ENCODE measurements around the gene THG1L.

THG1L gene

DNA sequence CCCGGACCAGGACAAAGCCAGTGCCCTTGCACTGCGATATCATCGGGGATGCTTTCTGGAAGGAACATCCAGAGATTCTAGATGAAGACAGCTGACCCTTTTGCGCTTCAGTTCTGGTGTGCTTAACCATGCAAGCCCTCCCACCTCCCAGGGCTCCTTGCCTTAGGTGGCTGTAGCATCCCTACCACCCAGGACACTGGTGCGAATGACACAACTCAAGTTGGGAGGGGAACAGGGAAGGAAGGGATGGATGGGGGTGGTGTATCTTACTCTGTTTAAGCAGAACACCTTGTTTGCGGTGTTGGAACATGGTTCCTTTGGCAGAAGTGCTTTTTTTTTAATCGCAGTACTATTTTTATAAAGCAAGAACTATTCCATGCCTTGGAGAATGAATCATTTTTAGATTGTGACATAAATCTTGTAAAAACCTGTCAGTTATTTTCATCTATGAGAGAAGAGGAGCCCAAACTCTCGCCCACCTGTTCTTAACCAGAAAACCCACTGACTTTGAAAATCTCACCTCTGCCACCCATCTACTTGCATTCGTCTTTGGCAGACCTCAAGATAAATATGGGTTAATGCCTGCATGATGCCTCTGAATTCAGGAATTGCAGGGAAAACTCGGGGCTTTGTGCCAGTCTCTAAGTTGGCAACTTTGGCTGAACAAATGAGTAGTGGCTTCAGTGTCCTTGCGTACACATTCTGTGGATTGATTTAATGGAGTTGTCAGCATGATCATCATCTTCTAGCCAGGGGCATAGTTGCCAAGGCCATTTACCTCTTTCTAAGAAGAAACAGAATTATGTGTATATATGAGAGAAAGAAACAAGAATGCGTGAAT lies 8.4 kb downstream of the THG1L start:
- DNase-seq = no peak
- Mint-ChIP-seq H3K9me3 (no peaks in the 10 kb centered on the region), H3K27ac (no peak overlapping the region), H3K36me3 (peaks cover 15 to 30% of the 10 kb centered on the region in 2 donors), H3K27me3 (no peaks in the 10 kb centered on the region), H3K4me3 (no peak overlapping the region), H3K4me1 (peaks cover 11 to 12% of the 10 kb centered on the region in 2 donors)
- no peak for ATAC-seq (replicated peaks)

DNA sequence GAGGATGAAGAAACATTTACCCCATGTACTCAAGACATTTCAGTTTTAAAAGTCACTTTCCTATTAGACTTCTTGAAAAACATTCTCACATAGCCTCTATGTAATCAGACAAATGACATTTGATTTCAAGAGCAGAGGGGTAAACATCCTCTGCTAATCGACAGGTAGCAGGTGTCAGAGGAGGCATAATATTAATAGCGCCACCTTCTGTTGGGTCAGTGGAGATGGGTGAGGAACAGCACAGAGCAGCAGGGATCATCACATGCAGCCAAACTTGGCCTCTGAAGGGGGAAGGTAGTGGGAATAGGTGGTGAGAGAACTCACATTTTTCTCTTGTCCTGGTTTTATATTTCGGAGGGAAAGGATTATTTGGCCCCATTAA lies 9.0 kb downstream of the THG1L start:
- DNase-seq (no peak), ATAC-seq (replicated peaks) (no peak)
- peaks cover 15 to 17% of the 10 kb centered on the region in 2 donors for H3K4me1 Mint-ChIP-seq
- H3K27me3 Mint-ChIP-seq = no peaks in the 10 kb centered on the region
- no peak overlapping the region for H3K27ac Mint-ChIP-seq
- no peak overlapping the region for H3K4me3 Mint-ChIP-seq
- H3K36me3 Mint-ChIP-seq = peaks cover 14 to 30% of the 10 kb centered on the region in 2 donors
- H3K9me3 Mint-ChIP-seq = no peaks in the 10 kb centered on the region

DNA sequence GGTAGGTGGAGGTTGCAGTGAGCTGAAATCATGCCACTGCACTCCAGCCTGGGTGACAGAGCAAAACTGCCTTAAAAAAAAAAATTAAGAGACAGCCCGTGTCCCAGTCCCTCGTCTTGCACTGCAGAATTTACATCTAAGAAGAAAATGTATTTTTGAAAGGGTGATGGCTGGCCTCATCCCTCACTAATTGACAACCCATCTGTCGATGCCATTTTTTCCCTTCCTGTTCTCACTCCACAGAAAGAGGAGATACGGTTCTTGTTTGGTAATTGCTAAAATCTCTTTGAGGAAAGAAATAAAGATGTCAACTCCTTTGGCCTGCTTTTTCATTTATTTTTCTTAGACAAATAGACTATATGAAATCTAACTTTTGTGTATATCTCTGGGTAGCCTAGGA lies 9.9 kb downstream of the THG1L start:
- H3K4me1 Mint-ChIP-seq = peaks cover 18 to 20% of the 10 kb centered on the region in 2 donors
- H3K27ac Mint-ChIP-seq = no peak overlapping the region
- DNase-seq (no peak), ATAC-seq (replicated peaks) (no peak)
- H3K4me3 Mint-ChIP-seq = no peak overlapping the region
- peaks cover 11 to 30% of the 10 kb centered on the region in 2 donors for H3K36me3 Mint-ChIP-seq
- no peaks in the 10 kb centered on the region for H3K27me3 Mint-ChIP-seq
- H3K9me3 Mint-ChIP-seq = no peaks in the 10 kb centered on the region

DNA sequence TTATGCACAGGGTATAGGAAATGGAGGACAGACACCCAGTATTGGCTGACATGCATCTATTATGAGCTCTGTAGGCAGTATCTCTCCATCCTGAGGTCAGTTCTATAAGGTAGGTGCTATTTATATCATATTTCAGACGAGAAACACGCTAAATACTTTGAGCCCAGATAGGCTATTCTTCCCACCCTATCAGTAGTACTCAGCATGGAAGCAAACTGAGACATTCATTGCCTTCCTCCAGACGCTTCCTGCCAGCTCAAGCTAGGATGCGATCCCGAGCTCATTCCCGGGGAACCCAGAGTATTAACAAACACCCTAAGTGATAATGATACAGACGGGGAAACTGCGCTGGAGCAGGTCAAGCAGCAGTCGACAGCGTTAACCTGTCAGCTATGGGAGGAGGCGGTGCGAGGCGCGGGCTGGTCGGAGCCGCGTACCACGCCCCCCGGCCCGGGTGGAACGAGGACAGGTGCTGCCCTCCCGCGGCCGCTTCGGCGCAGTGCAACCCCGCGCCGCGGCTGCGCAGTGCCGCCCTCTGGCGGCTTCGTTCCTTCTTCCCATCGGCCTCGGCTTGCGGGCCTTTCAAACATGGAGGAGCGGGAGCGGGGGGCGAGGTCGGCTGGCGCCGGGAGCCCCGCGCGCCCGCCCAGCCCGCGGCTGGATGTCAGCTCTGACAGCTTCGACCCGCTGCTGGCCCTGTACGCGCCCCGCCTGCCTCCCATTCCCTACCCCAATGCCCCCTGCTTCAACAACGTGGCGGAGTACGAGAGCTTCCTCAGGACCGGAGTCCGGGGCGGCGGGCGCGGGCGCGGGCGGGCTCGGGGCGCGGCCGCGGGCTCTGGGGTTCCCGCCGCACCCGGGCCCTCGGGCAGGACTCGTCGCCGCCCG lies 12.2 kb downstream of the THG1L start, which contains the start of gene LSM11:
TSS of gene LSM11 (plus strand) at position 550 of the 888 bp plus-strand sequence. CDS start at position 589, 39 bp downstream.
- peak; percentile 81 to 86 for ATAC-seq (replicated peaks)
- Mint-ChIP-seq H3K4me3 (peak within 1 kb of the TSS; percentile 92 to 94), H3K9me3 (no peaks in the 10 kb centered on the region)

DNA sequence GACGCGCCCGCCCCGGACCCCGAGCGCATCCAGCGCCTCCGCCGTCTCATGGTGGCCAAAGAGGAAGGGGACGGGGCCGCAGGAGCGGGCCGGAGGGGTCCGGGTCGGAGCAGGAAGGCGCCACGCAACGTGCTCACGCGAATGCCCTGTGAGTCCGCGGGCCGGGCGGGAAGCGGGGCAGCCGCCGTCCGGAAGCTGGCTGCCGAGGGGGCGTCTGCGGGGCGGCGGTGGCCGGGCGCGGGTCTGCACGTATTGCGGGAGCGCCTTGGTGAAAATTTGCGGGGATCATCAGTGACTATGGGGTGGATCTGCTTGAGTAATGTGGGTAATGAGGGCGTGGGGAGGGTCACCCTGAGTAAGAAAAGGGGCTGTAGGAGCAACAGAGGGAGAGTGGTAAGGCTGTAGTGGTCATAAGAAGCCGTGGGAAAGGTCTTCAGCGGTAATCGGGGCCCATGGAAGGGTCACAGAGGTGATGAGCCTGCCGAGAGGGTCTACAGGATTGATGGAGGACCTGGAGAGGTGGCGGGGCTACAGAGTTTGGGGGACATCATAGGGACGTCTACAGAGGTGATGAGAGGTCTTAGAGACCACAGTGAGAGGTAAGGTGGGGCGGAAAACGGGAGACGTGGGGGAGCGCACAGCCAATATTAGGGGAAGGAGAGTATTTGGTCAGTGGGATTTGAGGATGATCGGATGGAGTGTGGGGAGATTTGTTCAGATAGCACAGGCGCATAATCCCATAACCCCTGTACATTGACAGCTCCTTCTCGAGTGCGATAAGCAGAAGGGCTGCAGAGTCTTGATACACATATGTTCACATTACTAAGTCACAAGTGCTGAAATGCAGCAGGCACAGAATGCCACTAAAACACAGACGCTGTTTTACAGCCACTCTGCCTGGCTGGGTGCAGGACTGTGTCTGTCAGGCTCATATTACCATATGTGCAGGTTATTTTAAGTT lies 13.1 kb downstream of the THG1L start:
- peak; percentile 32 to 35 for ATAC-seq (replicated peaks)
- Mint-ChIP-seq H3K27ac (peak overlapping the region; percentile 95), H3K4me3 (peak overlapping the region; percentile 92 to 94), H3K9me3 (no peaks in the 10 kb centered on the region), H3K36me3 (peaks cover 4 to 21% of the 10 kb centered on the region in 2 donors), H3K27me3 (no peaks in the 10 kb centered on the region), H3K4me1 (peaks cover 35 to 47% of the 10 kb centered on the region in 2 donors)
- DNase-seq = peak; percentile 28

More for the DNA sequence above, 12.2 kb downstream of the THG1L start, which contains the start of gene LSM11:
- peak within 1 kb of the TSS; percentile 95 for H3K27ac Mint-ChIP-seq
- DNase-seq = peak; percentile 87
- H3K36me3 Mint-ChIP-seq = peaks cover 5 to 20% of the 10 kb centered on the region in 2 donors
- H3K4me1 Mint-ChIP-seq = peaks cover 30 to 38% of the 10 kb centered on the region in 2 donors
- H3K27me3 Mint-ChIP-seq = no peaks in the 10 kb centered on the region

DNA sequence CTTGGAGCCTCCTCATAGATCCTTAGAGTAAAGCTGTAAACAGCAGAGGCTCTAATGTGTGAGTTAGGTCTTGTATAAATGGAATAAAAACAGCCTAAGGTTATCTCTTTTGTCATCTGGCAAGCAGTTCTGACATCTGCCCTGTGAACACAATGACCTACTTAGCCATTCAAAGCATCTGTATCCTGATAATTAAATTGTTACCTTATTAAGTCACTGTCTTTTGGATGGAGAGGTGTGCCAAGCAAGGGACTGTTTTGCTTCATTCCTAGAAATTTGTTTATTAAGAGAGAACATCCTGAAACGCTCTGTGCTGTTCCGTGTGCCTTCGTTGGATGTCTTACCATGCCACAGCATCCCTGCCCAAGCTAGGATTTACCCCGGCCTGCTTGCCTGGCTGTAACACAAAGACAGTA lies 13.8 kb downstream of the THG1L start:
- Mint-ChIP-seq H3K27me3 (no peaks in the 10 kb centered on the region), H3K27ac (no peak overlapping the region), H3K36me3 (peaks cover 4 to 19% of the 10 kb centered on the region in 2 donors), H3K4me1 (peaks cover 38 to 51% of the 10 kb centered on the region in 2 donors), H3K9me3 (no peaks in the 10 kb centered on the region), H3K4me3 (peak overlapping the region; percentile 92 to 94)
- no peak for DNase-seq
- no peak for ATAC-seq (replicated peaks)

DNA sequence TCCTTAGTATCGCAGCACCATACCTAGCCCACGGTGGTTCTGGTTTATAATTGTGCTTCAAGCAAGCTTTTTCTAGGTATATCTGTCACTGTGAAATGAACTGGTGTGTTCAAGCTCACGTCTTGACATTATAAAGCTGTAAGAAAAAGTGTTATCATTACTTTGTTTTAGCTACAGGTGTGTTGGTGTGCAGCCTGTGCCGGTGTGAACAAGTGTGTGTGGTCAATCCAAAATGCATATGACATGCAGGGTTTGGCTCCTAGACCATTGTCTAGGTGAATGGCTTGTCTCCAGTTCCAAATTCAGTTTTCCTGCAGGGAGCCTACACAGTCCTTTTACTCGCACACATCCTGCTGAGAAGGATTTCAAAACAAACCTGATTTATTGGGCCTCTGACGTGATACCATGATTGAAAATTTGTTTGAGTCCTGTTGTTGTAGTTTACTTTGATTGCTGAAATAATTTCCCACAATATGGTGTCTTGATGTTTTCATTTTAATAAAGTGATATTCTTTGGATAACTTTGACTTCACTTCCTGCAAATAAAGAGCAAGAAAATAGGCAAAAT lies 16.0 kb downstream of the THG1L start:
- H3K9me3 Mint-ChIP-seq = no peaks in the 10 kb centered on the region
- ATAC-seq (replicated peaks) (no peak), DNase-seq (no peak)
- no peaks in the 10 kb centered on the region for H3K27me3 Mint-ChIP-seq
- peaks cover 1 to 26% of the 10 kb centered on the region in 2 donors for H3K36me3 Mint-ChIP-seq
- no peak overlapping the region for H3K27ac Mint-ChIP-seq
- H3K4me1 Mint-ChIP-seq = peaks cover 35 to 62% of the 10 kb centered on the region in 2 donors
- H3K4me3 Mint-ChIP-seq = peak overlapping the region in 1 of 2 donors; percentile 37

DNA sequence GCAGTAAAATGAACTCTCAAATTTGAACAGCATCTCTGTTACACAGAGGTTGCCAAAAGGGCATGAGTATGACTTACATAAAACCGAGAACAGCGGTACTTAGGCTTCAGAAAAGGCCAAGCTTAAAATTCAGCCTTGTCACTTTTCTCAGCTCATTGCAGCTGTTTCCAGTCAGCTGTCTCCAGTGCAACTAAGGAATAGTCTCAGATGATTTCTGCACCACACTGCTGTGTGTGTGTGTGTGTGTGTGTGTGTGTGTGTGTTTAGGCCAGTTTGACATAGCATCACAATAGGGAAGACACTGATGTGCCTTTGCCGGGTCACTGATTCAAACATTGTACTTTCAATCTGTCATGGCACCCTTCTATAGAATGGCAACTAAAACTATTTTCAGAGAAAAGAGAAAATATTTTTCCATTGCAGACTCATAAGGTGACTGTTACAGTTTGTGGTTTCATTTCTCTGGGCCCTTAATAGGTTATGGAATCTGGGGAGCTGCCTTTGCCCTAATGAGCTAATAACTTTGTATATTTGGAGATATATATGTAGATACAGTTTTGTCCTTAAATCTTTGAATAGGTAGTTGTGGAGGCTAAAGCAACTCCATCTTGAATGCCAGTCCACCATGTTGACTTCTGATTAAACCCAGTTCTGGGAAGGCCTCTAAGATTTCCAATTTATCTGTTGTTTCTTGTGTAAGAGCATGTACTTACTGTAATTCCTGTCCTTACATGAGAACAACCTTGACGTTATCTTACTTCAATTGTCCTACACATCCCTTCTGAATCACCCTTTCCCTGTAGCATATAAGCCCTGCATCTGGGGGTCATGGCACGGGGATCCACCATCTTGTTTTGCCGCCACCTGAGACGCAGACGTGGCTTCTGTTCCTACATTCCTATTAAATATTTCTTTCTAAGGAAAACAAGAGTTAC lies 16.8 kb downstream of the THG1L start:
- peak overlapping the region; percentile 6 for H3K27ac Mint-ChIP-seq

DNA sequence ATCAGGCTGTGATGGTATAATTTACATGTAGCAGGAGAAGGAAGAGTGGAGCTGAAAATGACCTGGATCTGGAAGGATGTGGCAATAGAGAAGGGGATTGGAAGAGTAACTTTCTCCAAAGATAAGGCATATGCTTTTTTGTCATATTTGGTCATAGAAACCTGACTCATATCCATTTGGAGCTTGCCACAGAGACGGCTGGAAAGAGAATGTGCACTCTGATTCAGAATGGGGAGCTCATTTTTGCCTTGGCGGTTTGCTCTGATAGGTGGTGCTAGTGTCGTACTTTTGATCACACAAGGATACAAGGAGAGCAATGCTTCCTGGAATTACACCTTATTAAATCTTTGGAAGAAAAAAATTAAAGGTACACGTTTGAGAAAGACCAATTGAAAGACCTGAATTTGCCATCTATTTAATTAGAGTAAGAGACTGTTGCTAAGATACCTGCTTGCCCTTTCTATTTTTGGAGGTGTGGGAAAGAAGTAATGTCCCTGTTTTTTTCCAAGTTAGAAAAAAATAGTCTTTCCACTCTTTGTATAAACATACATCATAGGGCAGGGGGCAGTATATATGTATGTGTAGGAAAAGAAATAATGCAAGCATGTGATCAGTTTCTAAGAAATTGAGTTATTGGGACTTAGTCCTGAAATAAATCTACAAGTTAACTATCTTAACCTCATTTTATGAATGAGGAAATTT lies 17.7 kb downstream of the THG1L start:
- DNase-seq (no peak), ATAC-seq (replicated peaks) (no peak)
- Mint-ChIP-seq H3K4me1 (peaks cover 32 to 56% of the 10 kb centered on the region in 2 donors), H3K27ac (peak overlapping the region; percentile 2), H3K9me3 (no peaks in the 10 kb centered on the region), H3K27me3 (no peaks in the 10 kb centered on the region), H3K36me3 (peaks cover 8 to 33% of the 10 kb centered on the region in 2 donors), H3K4me3 (no peak overlapping the region)

More for the DNA sequence above, 16.8 kb downstream of the THG1L start:
- peaks cover 7 to 33% of the 10 kb centered on the region in 2 donors for H3K36me3 Mint-ChIP-seq
- ATAC-seq (replicated peaks) = peak; percentile 69 to 70
- peaks cover 35 to 61% of the 10 kb centered on the region in 2 donors for H3K4me1 Mint-ChIP-seq
- peak; percentile 29 for DNase-seq
- no peaks in the 10 kb centered on the region for H3K27me3 Mint-ChIP-seq
- peak overlapping the region in 1 of 2 donors; percentile 37 for H3K4me3 Mint-ChIP-seq
- no peaks in the 10 kb centered on the region for H3K9me3 Mint-ChIP-seq

DNA sequence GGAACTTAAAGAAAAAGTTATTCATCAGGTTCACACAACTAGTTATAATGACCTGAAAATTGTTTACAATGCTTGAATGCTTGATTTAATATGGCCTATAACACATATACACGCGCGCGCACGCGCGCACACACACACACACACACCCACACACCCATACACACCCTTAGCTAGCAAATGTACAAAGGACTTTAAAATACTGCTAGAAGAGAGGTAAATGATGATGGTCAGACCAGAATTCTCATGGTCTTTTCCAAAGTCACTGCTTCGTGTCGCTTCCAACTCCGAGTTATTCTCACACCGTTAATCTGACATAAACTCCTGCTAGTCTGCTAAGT lies 18.2 kb downstream of the THG1L start:
- H3K4me1 Mint-ChIP-seq = peaks cover 28 to 52% of the 10 kb centered on the region in 2 donors
- peaks cover 8 to 30% of the 10 kb centered on the region in 2 donors for H3K36me3 Mint-ChIP-seq
- no peak overlapping the region for H3K27ac Mint-ChIP-seq
- H3K4me3 Mint-ChIP-seq = no peak overlapping the region
- H3K27me3 Mint-ChIP-seq = no peaks in the 10 kb centered on the region
- H3K9me3 Mint-ChIP-seq = no peaks in the 10 kb centered on the region
- no peak for DNase-seq
- ATAC-seq (replicated peaks) = no peak

DNA sequence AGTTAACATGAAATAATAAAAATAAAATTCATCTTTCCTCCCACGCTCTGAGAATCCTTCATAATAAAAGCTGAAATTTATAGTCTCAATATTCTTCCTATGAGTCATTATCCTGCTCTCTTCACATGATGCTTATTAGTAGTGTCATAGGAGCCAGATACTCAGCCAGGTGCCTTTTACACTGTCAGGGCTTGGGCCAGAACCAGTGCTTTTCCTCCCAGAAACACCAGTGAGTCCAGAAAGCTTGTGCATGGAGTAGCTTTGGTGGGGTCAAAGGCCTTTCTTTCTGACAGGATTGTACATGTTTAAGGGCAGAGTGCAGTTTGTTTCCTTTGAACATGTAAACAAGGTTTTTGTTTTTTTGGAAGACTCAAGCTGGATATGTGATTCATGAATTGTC lies 19.1 kb downstream of the THG1L start:
- no peak overlapping the region for H3K27ac Mint-ChIP-seq
- no peaks in the 10 kb centered on the region for H3K9me3 Mint-ChIP-seq
- no peaks in the 10 kb centered on the region for H3K27me3 Mint-ChIP-seq
- H3K4me1 Mint-ChIP-seq = peaks cover 22 to 44% of the 10 kb centered on the region in 2 donors
- H3K4me3 Mint-ChIP-seq = no peak overlapping the region
- peaks cover 14 to 31% of the 10 kb centered on the region in 2 donors for H3K36me3 Mint-ChIP-seq
- DNase-seq (no peak), ATAC-seq (replicated peaks) (no peak)

DNA sequence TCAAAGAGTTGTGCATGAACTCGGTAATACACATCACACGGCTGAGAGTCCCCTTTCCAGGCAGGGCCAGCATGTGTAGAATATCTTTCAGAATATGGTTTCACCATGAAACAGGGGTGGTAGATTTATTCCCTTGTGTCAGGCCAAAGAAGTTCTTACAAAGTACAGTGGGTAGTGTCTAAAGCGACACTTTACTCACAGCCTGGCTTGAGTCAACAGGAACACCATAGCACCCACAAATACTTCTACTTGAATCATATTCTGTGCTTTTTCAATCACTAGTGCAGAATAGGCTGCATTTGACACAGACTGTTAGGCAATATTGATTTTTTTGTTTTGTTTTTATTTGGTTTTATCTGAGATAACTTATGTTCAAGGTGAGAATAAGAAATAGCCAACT lies 24.9 kb downstream of the THG1L start:
- peaks cover 5 to 6% of the 10 kb centered on the region in 2 donors for H3K4me1 Mint-ChIP-seq
- H3K36me3 Mint-ChIP-seq = peaks cover 25 to 50% of the 10 kb centered on the region in 2 donors
- DNase-seq (no peak), ATAC-seq (replicated peaks) (no peak)
- no peak overlapping the region for H3K4me3 Mint-ChIP-seq
- H3K27ac Mint-ChIP-seq = no peak overlapping the region
- H3K27me3 Mint-ChIP-seq = no peaks in the 10 kb centered on the region
- H3K9me3 Mint-ChIP-seq = no peaks in the 10 kb centered on the region

Data from stimulated activated naive B cell treated with anti-CD40 and anti-IgM and Interleukin-4, amounts not matched to agents 10 μg/mL and 1 μg/mL and 100 μg/mL, for 72 hours (primary cell).